Measurements from ENCODE around the gene ENTPD7.

ENTPD7 gene

DNA sequence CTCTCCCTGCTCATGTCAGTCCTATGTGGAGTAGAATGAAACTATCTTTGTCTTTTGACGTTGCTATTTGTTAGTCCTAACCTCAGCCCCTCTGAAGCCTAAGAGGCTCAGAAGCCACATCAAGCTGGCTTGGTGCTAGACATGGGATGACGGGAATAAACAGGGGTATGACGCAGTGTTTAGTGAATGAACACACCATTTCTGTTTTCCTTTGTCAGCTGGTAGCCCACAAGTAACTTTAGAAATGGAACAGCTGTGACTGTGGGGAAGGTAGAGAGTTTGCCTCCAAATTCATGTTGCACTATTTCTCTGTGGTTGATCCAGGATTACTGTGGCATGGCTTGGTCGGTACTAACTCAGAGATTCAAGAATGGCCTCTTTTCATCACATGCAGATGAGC is 41.3 kb downstream of the ENTPD7 start:
- no peaks in the 10 kb centered on the region for H3K27me3 Mint-ChIP-seq (ENCODE audit: low read depth, poor library complexity)
- H3K4me3 Mint-ChIP-seq, result no peak overlapping the region
- H3K36me3 Mint-ChIP-seq (ENCODE audit: low read depth), result peaks cover 65% of the 10 kb centered on the region
- H3K27ac Mint-ChIP-seq, result no peak overlapping the region
- no peak for DNase-seq
- no peaks in the 10 kb centered on the region for H3K9me3 Mint-ChIP-seq
- TF ChIP-seq CTCF (IDR thresholded peaks at IDR 0.05), result no peak
- H3K4me1 Mint-ChIP-seq, result no peaks in the 10 kb centered on the region

DNA sequence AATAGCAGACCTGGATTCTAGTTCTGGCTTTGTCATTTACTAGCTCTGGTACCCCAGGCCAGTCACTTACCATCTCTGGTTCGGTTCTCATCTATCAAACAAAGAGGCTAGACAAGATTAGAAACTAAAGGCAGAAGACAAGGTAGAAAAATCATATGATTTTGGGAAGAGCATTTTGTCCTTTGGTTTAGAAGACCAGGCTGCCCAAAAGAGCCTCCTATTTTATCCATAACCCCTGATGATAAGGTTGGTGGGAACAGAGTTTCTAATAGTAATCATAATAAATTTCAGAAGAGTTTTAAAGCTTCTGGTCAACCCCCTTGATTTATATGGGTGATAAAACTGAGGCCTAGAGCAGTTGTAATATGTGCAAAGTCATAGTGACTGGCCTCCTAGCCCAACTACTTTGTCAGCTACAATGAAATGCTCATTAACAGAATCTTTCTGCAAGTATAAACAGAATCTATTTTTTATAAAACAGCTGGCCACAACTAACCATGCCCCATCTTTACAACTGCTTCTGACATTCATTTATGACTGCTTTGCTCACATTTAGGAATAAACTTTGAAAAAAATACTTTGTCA is 49.2 kb downstream of the ENTPD7 start:
- peaks cover 46% of the 10 kb centered on the region for H3K36me3 Mint-ChIP-seq (ENCODE audit: low read depth)

GRCh38 chr10:99709480-99710229 is 50.3 kb downstream of the ENTPD7 start:
- no peak for TF ChIP-seq CTCF (IDR thresholded peaks at IDR 0.05)
- no peak overlapping the region for H3K4me3 Mint-ChIP-seq
- peak overlapping the region; percentile 2 for H3K27ac Mint-ChIP-seq
- no peaks in the 10 kb centered on the region for H3K27me3 Mint-ChIP-seq (ENCODE audit: low read depth, poor library complexity)
- no peaks in the 10 kb centered on the region for H3K4me1 Mint-ChIP-seq
- H3K36me3 Mint-ChIP-seq (ENCODE audit: low read depth), result peaks cover 43% of the 10 kb centered on the region
- H3K9me3 Mint-ChIP-seq, result no peaks in the 10 kb centered on the region
- DNase-seq, result no peak

More for the DNA sequence above, 49.2 kb downstream of the ENTPD7 start:
- no peak for TF ChIP-seq CTCF (IDR thresholded peaks at IDR 0.05)
- Mint-ChIP-seq H3K27ac (no peak overlapping the region), H3K27me3 (ENCODE audit: low read depth, poor library complexity) (no peaks in the 10 kb centered on the region), H3K4me1 (no peaks in the 10 kb centered on the region), H3K9me3 (no peaks in the 10 kb centered on the region), H3K4me3 (no peak overlapping the region)
- DNase-seq, result no peak

- peak; percentile 12 for DNase-seq
Observed at GRCh38 chr10:99711129-99711719, 51.9 kb downstream of the ENTPD7 start.

DNA sequence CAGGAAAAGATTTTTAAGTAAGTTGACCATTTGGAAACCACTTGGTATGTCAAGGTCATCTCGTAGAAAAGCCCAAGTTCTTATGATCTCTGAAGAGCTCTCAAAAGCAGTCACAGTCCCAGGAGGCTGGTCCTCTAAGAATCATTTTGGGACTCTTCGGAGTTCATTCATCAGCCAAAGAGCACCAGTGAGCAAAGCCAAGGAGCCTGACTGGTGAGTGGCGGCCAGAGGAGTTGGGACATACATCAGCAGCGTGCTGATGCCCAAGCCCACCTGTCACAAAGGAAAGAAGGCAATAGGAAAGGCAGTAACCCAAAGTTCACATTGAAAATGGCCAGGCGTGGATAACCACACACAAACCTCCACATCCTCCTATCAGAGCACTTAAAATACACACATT is 55.1 kb downstream of the ENTPD7 start:
- no peak for DNase-seq
- Mint-ChIP-seq H3K27me3 (ENCODE audit: low read depth, poor library complexity) (no peaks in the 10 kb centered on the region), H3K4me1 (no peaks in the 10 kb centered on the region), H3K9me3 (no peaks in the 10 kb centered on the region), H3K4me3 (no peak overlapping the region), H3K27ac (no peak overlapping the region), H3K36me3 (ENCODE audit: low read depth) (peaks cover 53% of the 10 kb centered on the region)
- no peak for TF ChIP-seq CTCF (IDR thresholded peaks at IDR 0.05)

More at GRCh38 chr10:99711129-99711719, 51.9 kb downstream of the ENTPD7 start:
- peak; percentile 34 for TF ChIP-seq CTCF (IDR thresholded peaks at IDR 0.05)
- no peaks in the 10 kb centered on the region for H3K9me3 Mint-ChIP-seq
- no peaks in the 10 kb centered on the region for H3K4me1 Mint-ChIP-seq
- no peak overlapping the region for H3K4me3 Mint-ChIP-seq
- H3K27ac Mint-ChIP-seq, result no peak overlapping the region
- H3K36me3 Mint-ChIP-seq (ENCODE audit: low read depth), result peaks cover 43% of the 10 kb centered on the region
- no peaks in the 10 kb centered on the region for H3K27me3 Mint-ChIP-seq (ENCODE audit: low read depth, poor library complexity)
